GM12878 (cell line): ENCODE results near the gene ZDHHC5. TPM values are rescaled to one million over a fixed set of nuclear protein-coding genes. Genes with fewer than 3 reads are reported as not detected.
A peak's percentile ranks its signal among the peaks of the same experiment; 100 is the strongest.

Experiments used
- ATAC-seq: fragments of 200-7000 bp; cut with Tn5 transposase; 3 replicates; pipeline ENCODE4 v1.9.1; 2020; ENCODE audit warnings: mild to moderate bottlenecking, moderate library complexity
- BruUV-seq: library from RNA; stranded (reverse); fragments of 400-500 nt; replicated peaks from 2 replicates; lab custom pipeline; 2021; lab: Mats Ljungman, UMichigan
- CTCF ChIA-PET: fragments of 300-600 bp; sonication (Branson Sonifier 250); formaldehyde crosslinking; extraction: SDS; loops from one replicate; lab custom pipeline; 2021; ENCODE audit warnings: inconsistent platforms; lab: Yijun Ruan, JAX
- POLR2A ChIA-PET: fragments of 350-600 bp; formaldehyde crosslinking; extraction: SDS; loops from one replicate; lab custom pipeline; 2021; ENCODE audit warnings: inconsistent platforms; lab: Charles Lee
- RAD21 ChIA-PET: fragments of 300-600 bp; sonication (Branson Sonifier 250); formaldehyde crosslinking; loops from one replicate; lab custom pipeline; 2023; ENCODE audit warnings: antibody characterized with exemption; ENCODE audit not compliant: unreplicated experiment; lab: Charles Lee
- SMC1A ChIA-PET: fragments of 300-600 bp; sonication (Branson Sonifier 250); formaldehyde crosslinking; loops from one replicate; lab custom pipeline; 2023; ENCODE audit not compliant: unreplicated experiment, uncharacterized antibody; lab: Charles Lee
- DNase-seq: peaks from one replicate; pipeline ENCODE4 v3.0.0-alpha.2; 2011; ENCODE audit warnings: low read depth, low spot score
- FAIRE-seq: peaks from 3 replicates; lab custom pipeline; 2011; peaks lifted over from hg19 to GRCh38; lab: Jason Lieb, UNC
- H2AFZ ChIP-seq: 2 replicates; pipeline ENCODE4 v1.6.0; 2011; ENCODE audit warnings: low read depth, low read length, control low read depth; ENCODE audit not compliant: control insufficient read depth
- H3K27ac ChIP-seq: 2 replicates; pipeline ENCODE4 v1.5.1; 2011; ENCODE audit warnings: control low read depth; ENCODE audit not compliant: control insufficient read depth, insufficient read depth
- H3K27me3 ChIP-seq, 2 experiments: replicated peaks in 1 of 2; 2 replicates each; pipeline versions ENCODE4 v1.6.0 to v1.6.1; 2011; ENCODE audit warnings: low read length in 1 of 2; ENCODE audit not compliant: control insufficient read depth in 2 of 2, insufficient read depth in 2 of 2
- H3K36me3 ChIP-seq, 2 experiments: 2 replicates each; pipeline ENCODE4 v1.5.1; 2011; ENCODE audit warnings: low read length in 1 of 2; ENCODE audit not compliant: control insufficient read depth in 2 of 2, insufficient read depth in 2 of 2
- H3K4me1 ChIP-seq: 2 replicates; pipeline ENCODE4 v1.6.1; 2011; ENCODE audit warnings: mild to moderate bottlenecking, low read length, moderate library complexity, mixed read lengths; ENCODE audit not compliant: control insufficient read depth, insufficient read depth
- H3K4me2 ChIP-seq: 2 replicates; pipeline ENCODE4 v1.6.0; 2011; ENCODE audit warnings: control low read depth; ENCODE audit not compliant: control insufficient read depth, insufficient read depth
- H3K4me3 ChIP-seq: fragments of 200-600 bp; sonication (generic); 2 replicates; pipeline ENCODE4 v1.5.1; 2016
- H3K79me2 ChIP-seq: 2 replicates; pipeline ENCODE4 v1.6.0; 2011; ENCODE audit warnings: low read length; ENCODE audit not compliant: control insufficient read depth, insufficient read depth
- H3K9ac ChIP-seq: 2 replicates; pipeline ENCODE4 v1.8.0; 2011; ENCODE audit warnings: low read length, control low read depth, mixed read lengths; ENCODE audit not compliant: control insufficient read depth, insufficient read depth
- H3K9me3 ChIP-seq: replicated peaks from 3 replicates; pipeline ENCODE4 v1.5.1; 2011; ENCODE audit warnings: mild to moderate bottlenecking, low read length; ENCODE audit not compliant: control insufficient read depth, insufficient read depth
- H4K20me1 ChIP-seq: 2 replicates; pipeline ENCODE4 v1.6.0; 2011; ENCODE audit not compliant: control insufficient read depth, insufficient read depth
- EED ChIP-seq: sonication (generic); IDR thresholded peaks from 2 replicates; pipeline ENCODE4 v1.6.1; 2016; ENCODE audit warnings: antibody characterized with exemption, low read depth
- FOXK2 ChIP-seq: fragments of 450-650 bp; IDR thresholded peaks from 2 replicates; pipeline ENCODE4 v1.6.1; 2017; ENCODE audit warnings: mild to moderate bottlenecking, moderate library complexity
- HCFC1 ChIP-seq: fragments of 150-350 bp; IDR thresholded peaks from 2 replicates; pipeline ENCODE4 v1.6.1; 2014; ENCODE audit warnings: low read length
- MLLT1 ChIP-seq: fragments of 450-650 bp; IDR thresholded peaks from 2 replicates; pipeline ENCODE4 v1.6.1; 2016; ENCODE audit warnings: mild to moderate bottlenecking
- MXI1 ChIP-seq: fragments of 150-350 bp; IDR thresholded peaks from 2 replicates; pipeline ENCODE4 v1.6.1; 2011; ENCODE audit warnings: low read depth, mild to moderate bottlenecking, inconsistent platforms, low read length, improper control_type of control experiment
- NFIC ChIP-seq: IDR thresholded peaks from 2 replicates; pipeline ENCODE4 v1.6.1; 2012; ENCODE audit warnings: low read depth, mild to moderate bottlenecking, inconsistent platforms, low read length, moderate library complexity
- PBX3 ChIP-seq: IDR thresholded peaks from 2 replicates; pipeline ENCODE4 v1.6.1; 2011; ENCODE audit warnings: mild to moderate bottlenecking, low read depth, low read length, moderate library complexity; ENCODE audit not compliant: insufficient replicate concordance
- TARDBP ChIP-seq: IDR thresholded peaks from 2 replicates; pipeline ENCODE4 v1.6.1; 2016; ENCODE audit warnings: borderline replicate concordance
- YBX1 ChIP-seq: fragments of 450-650 bp; IDR thresholded peaks from 2 replicates; pipeline ENCODE4 v1.6.1; 2016; ENCODE audit warnings: antibody characterized with exemption
- ZNF592 ChIP-seq: fragments of 450-650 bp; IDR thresholded peaks from 2 replicates; pipeline ENCODE4 v1.6.1; 2017; ENCODE audit warnings: mild to moderate bottlenecking, moderate library complexity
- WGBS: methylation state at CpG from one replicate; pipeline ENCODE4 v1.1.6; 2016; ENCODE audit warnings: low lambda C conversion rate; ENCODE audit not compliant: insufficient replicate concordance, insufficient coverage; ENCODE audit errors: missing lambda C conversion rate; 5-methylcytosine and 5-hydroxymethylcytosine counted together
- in situ Hi-C: fragments of 300-500 bp; cut with MboI; formaldehyde crosslinking; loops from 9 replicates; pipeline ENCODE4 v1.14.3; 2018; ENCODE audit warnings: mixed read lengths
- intact Hi-C: fragments of 100-400 bp; cut with micrococcal nuclease; formaldehyde crosslinking; loops from one replicate; pipeline ENCODE4 v1.14.2; 2022; ENCODE audit not compliant: unreplicated experiment
- polyA plus RNA-seq, 11 experiments: library from polyadenylated mRNA; depleted of rRNA in 4 of 11; unstranded in 6 of 11; stranded (reverse) in 5 of 11; fragments of >200 nt; fragmentation: Nextera tagmentation in 4 of 11; fragmentation: Illumina TruSeq in 1 of 11; extraction: Ambion mirVana in 4 of 11; extraction: Trizol in 1 of 11; gene quantifications; 1 replicate in 1 of 11; 2 replicates in 10 of 11; pipeline versions ENCODE4 v1.2.1 to v1.2.3, GENCODE V29; 2011 to 2016; ENCODE audit warnings: inconsistent platforms in 2 of 11, missing spikeins in 2 of 11, low read depth in 1 of 11
- total RNA-seq, 4 experiments: library from RNA; depleted of rRNA in 3 of 4; stranded (reverse); fragments of >200 nt in 3 of 4; fragmentation: Illumina TruSeq in 1 of 4; extraction: Trizol in 1 of 4; gene quantifications; 2 replicates each; pipeline versions ENCODE4 v1.2.1 to v1.2.3, GENCODE V29; 2013 to 2021

ZDHHC5 gene
- total and polyA plus RNA-seq, 10 of the 15 experiments (the other 5 are each of a cell fraction or from before 2014, with no cell fraction given) = 3.9 to 61.3 (median 37.6) TPM

GRCh38 chr11:57652662-57653061, 15.3 kb upstream of the ZDHHC5 start:
- Histone ChIP-seq H3K27me3 (peaks cover 8 to 9% of the 10 kb centered on the region in 2 experiments; a peak in 3 of 4 replicates), H3K4me2 (no peak overlapping the region), H3K4me1 (peaks cover 18% of the 10 kb centered on the region), H4K20me1 (no peaks in the 10 kb centered on the region), H3K9ac (no peak overlapping the region), H3K27ac (no peak overlapping the region), H3K36me3 (no peaks in the 10 kb centered on the region), H3K79me2 (peaks cover 1% of the 10 kb centered on the region), H2AFZ (peak overlapping the region; percentile 57), H3K4me3 (no peak overlapping the region), H3K9me3 (no peaks in the 10 kb centered on the region)
- RAD21 ChIA-PET = no interaction called here
- DNase-seq = no peak
- no peak for TF ChIP-seq FOXK2
- no peak for TF ChIP-seq TARDBP
- 0 out of 2 replicates have a peak, but pooled peaks have one; percentile 39 for TF ChIP-seq MLLT1
- CTCF ChIA-PET = interaction anchor here (1.3 to 5.6 kb wide), 3 partner anchors 7 to 159 kb away, joined by 3 to 34 read pairs (median 4); no protein-coding TSS in a partner anchor
- WGBS = 66% methylated on average over 3 of the region's 3 CpGs
- no TSS peak for BruUV-seq
- POLR2A ChIA-PET = interaction anchor here (0.9 to 1.4 kb wide), 3 partner anchors 12 to 924 kb away, joined by 3 read pairs; no protein-coding TSS in a partner anchor
- intact Hi-C loops (no loop called here), in situ Hi-C loops (no loop called here)
- FAIRE-seq = no peak
- ATAC-seq = no peak
- SMC1A ChIA-PET = interaction anchor here (0.6 kb wide), 1 partner anchor 93 kb away, joined by 3 read pairs; no protein-coding TSS in a partner anchor

GRCh38 chr11:57653163-57653562, 14.8 kb upstream of the ZDHHC5 start:
- Histone ChIP-seq H3K27me3 (peaks cover 7 to 9% of the 10 kb centered on the region in 2 experiments; a peak in 3 of 4 replicates), H3K36me3 (no peaks in the 10 kb centered on the region), H4K20me1 (no peaks in the 10 kb centered on the region), H3K79me2 (peaks cover 6% of the 10 kb centered on the region), H3K27ac (no peak overlapping the region), H3K4me2 (no peak overlapping the region), H3K9me3 (no peaks in the 10 kb centered on the region), H2AFZ (peak overlapping the region; percentile 57), H3K4me1 (peaks cover 18% of the 10 kb centered on the region), H3K9ac (no peak overlapping the region), H3K4me3 (no peak overlapping the region)
- RAD21 ChIA-PET = no interaction called here
- POLR2A ChIA-PET = interaction anchor here (1.4 kb wide), 1 partner anchor 923 kb away, joined by 3 read pairs; no protein-coding TSS in a partner anchor
- DNase-seq (no peak), FAIRE-seq (no peak), ATAC-seq (no peak)
- CTCF ChIA-PET = interaction anchor here (5.6 kb wide), 1 partner anchor 8 kb away, joined by 34 read pairs; no protein-coding TSS in a partner anchor
- WGBS = 67% methylated on average over 3 of the region's 3 CpGs
- in situ Hi-C loops = no loop called here
- SMC1A ChIA-PET = no interaction called here
- intact Hi-C loops = no loop called here
- BruUV-seq = no TSS peak
- no peak for TF ChIP-seq PBX3
- TF ChIP-seq HCFC1 = no peak
- TF ChIP-seq EED = no peak
- no peak for TF ChIP-seq ZNF592
- TF ChIP-seq YBX1 = no peak
- TF ChIP-seq MXI1 = no peak
- TF ChIP-seq NFIC = no peak
